ENCODE data around the gene HERC4.

The HERC4 gene

GRCh38 chr10:68095153-68095552 is 20.1 kb upstream of the HERC4 start:
- H3K4me1 ChIP-seq (ENCODE audit: control insufficient read depth, insufficient read depth, low read length, poor library complexity, severe bottlenecking), result no peaks in the 10 kb centered on the region
- H3K9me3 ChIP-seq (ENCODE audit: control insufficient read depth, low read length), result no peaks in the 10 kb centered on the region
- DNase-seq, result no peak
- no peak overlapping the region for H3K27ac ChIP-seq (ENCODE audit: insufficient read depth, low read length, poor library complexity, severe bottlenecking)
- H3K36me3 ChIP-seq (ENCODE audit: control insufficient read depth, insufficient read depth, low read length), result no peaks in the 10 kb centered on the region
- no peaks in the 10 kb centered on the region for H3K27me3 ChIP-seq (replicated peaks; ENCODE audit: control insufficient read depth, insufficient read depth, low read length, poor library complexity, severe bottlenecking)
- H3K4me3 ChIP-seq (ENCODE audit: insufficient read depth, low read depth, low read length, poor library complexity, severe bottlenecking), result no peak overlapping the region

- no peaks in the 10 kb centered on the region for H3K9me3 ChIP-seq (ENCODE audit: control insufficient read depth, low read length)
- no peak for DNase-seq
- H3K27me3 ChIP-seq (replicated peaks; ENCODE audit: control insufficient read depth, insufficient read depth, low read length, poor library complexity, severe bottlenecking), result no peaks in the 10 kb centered on the region
- H3K4me1 ChIP-seq (ENCODE audit: control insufficient read depth, insufficient read depth, low read length, poor library complexity, severe bottlenecking), result no peaks in the 10 kb centered on the region
- no peaks in the 10 kb centered on the region for H3K36me3 ChIP-seq (ENCODE audit: control insufficient read depth, insufficient read depth, low read length)
- no peak overlapping the region for H3K27ac ChIP-seq (ENCODE audit: insufficient read depth, low read length, poor library complexity, severe bottlenecking)
- no peak overlapping the region for H3K4me3 ChIP-seq (ENCODE audit: insufficient read depth, low read depth, low read length, poor library complexity, severe bottlenecking)
Observed at GRCh38 chr10:68092512-68092911, 17.4 kb upstream of the HERC4 start.

GRCh38 chr10:68090586-68090985 is 15.5 kb upstream of the HERC4 start:
- Histone ChIP-seq H3K27ac (ENCODE audit: insufficient read depth, low read length, poor library complexity, severe bottlenecking) (no peak overlapping the region), H3K27me3 (replicated peaks; ENCODE audit: control insufficient read depth, insufficient read depth, low read length, poor library complexity, severe bottlenecking) (no peaks in the 10 kb centered on the region), H3K9me3 (ENCODE audit: control insufficient read depth, low read length) (no peaks in the 10 kb centered on the region), H3K36me3 (ENCODE audit: control insufficient read depth, insufficient read depth, low read length) (no peaks in the 10 kb centered on the region), H3K4me1 (ENCODE audit: control insufficient read depth, insufficient read depth, low read length, poor library complexity, severe bottlenecking) (no peaks in the 10 kb centered on the region), H3K4me3 (ENCODE audit: insufficient read depth, low read depth, low read length, poor library complexity, severe bottlenecking) (no peak overlapping the region)
- no peak for DNase-seq

DNA sequence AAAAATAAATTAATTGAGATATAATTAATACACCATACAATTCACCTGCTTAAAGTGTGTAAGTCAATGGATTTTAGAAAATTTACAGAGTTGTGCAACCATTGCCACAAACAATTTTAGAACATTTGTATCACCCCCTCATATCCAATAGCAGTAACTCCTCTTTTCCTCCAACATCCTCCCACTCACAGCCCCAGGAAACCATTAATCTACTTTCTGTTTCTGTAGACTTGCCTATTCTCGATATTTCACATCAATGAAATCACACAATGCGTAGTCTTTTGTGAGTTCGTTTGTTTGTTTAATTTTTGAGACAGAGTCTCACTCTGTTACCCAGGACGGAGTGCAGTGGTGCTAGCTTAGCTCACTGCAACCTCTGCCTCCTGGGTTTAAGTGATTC is 13.7 kb upstream of the HERC4 start:
- DNase-seq, result no peak
- Histone ChIP-seq H3K27ac (ENCODE audit: insufficient read depth, low read length, poor library complexity, severe bottlenecking) (no peak overlapping the region), H3K27me3 (replicated peaks; ENCODE audit: control insufficient read depth, insufficient read depth, low read length, poor library complexity, severe bottlenecking) (no peaks in the 10 kb centered on the region)

GRCh38 chr10:68087685-68088401 is 12.8 kb upstream of the HERC4 start:
- no peaks in the 10 kb centered on the region for H3K27me3 ChIP-seq (replicated peaks; ENCODE audit: control insufficient read depth, insufficient read depth, low read length, poor library complexity, severe bottlenecking)
- no peak overlapping the region for H3K4me3 ChIP-seq (ENCODE audit: insufficient read depth, low read depth, low read length, poor library complexity, severe bottlenecking)
- DNase-seq, result no peak
- no peaks in the 10 kb centered on the region for H3K36me3 ChIP-seq (ENCODE audit: control insufficient read depth, insufficient read depth, low read length)
- no peaks in the 10 kb centered on the region for H3K4me1 ChIP-seq (ENCODE audit: control insufficient read depth, insufficient read depth, low read length, poor library complexity, severe bottlenecking)
- H3K27ac ChIP-seq (ENCODE audit: insufficient read depth, low read length, poor library complexity, severe bottlenecking), result no peak overlapping the region
- no peaks in the 10 kb centered on the region for H3K9me3 ChIP-seq (ENCODE audit: control insufficient read depth, low read length)

More for the DNA sequence above, 13.7 kb upstream of the HERC4 start:
- Histone ChIP-seq H3K9me3 (ENCODE audit: control insufficient read depth, low read length) (no peaks in the 10 kb centered on the region), H3K4me3 (ENCODE audit: insufficient read depth, low read depth, low read length, poor library complexity, severe bottlenecking) (no peak overlapping the region), H3K4me1 (ENCODE audit: control insufficient read depth, insufficient read depth, low read length, poor library complexity, severe bottlenecking) (no peaks in the 10 kb centered on the region), H3K36me3 (ENCODE audit: control insufficient read depth, insufficient read depth, low read length) (no peaks in the 10 kb centered on the region)

DNA sequence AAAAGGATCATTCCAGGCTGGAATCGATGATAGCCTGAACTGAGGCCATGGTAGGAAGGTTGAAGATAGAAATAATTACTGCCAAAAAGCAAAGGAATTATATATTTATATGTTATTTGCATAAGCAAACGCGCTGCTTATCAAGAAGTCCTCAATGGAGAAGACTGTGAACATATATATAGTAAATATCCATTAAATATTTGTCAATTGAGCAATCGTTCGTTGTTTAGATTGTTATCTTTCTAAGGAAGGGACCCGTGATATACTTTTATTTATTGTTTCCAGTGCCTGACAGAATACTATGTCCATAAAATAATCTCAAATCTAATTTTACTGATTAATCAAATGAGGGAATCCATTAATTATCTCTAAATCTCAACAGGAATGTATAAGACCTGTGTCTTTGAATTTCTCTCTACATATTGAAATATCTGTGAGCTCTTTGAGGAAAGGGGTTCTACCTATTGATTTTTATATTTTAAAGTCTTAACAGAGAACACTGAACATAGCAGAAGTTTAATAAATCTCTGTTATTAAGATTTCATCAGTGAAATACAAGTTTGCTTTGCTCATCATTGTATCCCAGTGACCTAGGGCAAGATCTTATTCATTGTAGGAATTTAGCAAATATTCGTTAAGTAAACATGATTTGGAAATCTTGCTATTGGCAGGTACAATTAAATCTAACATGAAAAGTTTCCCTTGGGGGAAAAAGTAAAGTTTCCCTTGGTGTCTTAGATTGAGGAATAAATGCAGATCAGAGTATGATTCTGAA is 12.0 kb upstream of the HERC4 start:
- no peak for DNase-seq
- Histone ChIP-seq H3K27me3 (replicated peaks; ENCODE audit: control insufficient read depth, insufficient read depth, low read length, poor library complexity, severe bottlenecking) (no peaks in the 10 kb centered on the region), H3K27ac (ENCODE audit: insufficient read depth, low read length, poor library complexity, severe bottlenecking) (no peak overlapping the region), H3K36me3 (ENCODE audit: control insufficient read depth, insufficient read depth, low read length) (no peaks in the 10 kb centered on the region), H3K9me3 (ENCODE audit: control insufficient read depth, low read length) (no peaks in the 10 kb centered on the region), H3K4me3 (ENCODE audit: insufficient read depth, low read depth, low read length, poor library complexity, severe bottlenecking) (no peak overlapping the region), H3K4me1 (ENCODE audit: control insufficient read depth, insufficient read depth, low read length, poor library complexity, severe bottlenecking) (no peaks in the 10 kb centered on the region)

DNA sequence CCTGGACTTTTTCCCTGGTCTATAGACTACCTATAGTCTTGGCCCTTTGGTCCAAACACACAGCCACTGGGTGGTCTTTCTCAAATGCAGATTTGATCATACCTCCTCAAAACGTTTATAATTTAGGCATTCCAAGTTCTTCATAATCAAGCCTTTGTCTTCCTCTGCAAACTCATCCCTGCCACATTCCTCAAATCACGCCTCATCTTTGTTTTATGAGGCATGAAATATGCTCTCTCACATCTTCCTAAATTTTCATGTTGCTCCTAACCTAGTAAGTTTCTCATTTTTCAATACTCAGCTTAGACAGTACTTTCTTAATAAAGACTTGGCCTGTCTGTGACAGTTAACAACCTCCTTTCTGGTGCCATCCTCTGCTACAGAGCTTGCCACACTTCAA is 10.9 kb upstream of the HERC4 start:
- Histone ChIP-seq H3K27me3 (replicated peaks; ENCODE audit: control insufficient read depth, insufficient read depth, low read length, poor library complexity, severe bottlenecking) (no peaks in the 10 kb centered on the region), H3K4me1 (ENCODE audit: control insufficient read depth, insufficient read depth, low read length, poor library complexity, severe bottlenecking) (no peaks in the 10 kb centered on the region), H3K9me3 (ENCODE audit: control insufficient read depth, low read length) (no peaks in the 10 kb centered on the region), H3K36me3 (ENCODE audit: control insufficient read depth, insufficient read depth, low read length) (no peaks in the 10 kb centered on the region), H3K4me3 (ENCODE audit: insufficient read depth, low read depth, low read length, poor library complexity, severe bottlenecking) (no peak overlapping the region), H3K27ac (ENCODE audit: insufficient read depth, low read length, poor library complexity, severe bottlenecking) (no peak overlapping the region)
- DNase-seq, result no peak

GRCh38 chr10:68084469-68084868 is 9.4 kb upstream of the HERC4 start:
- Histone ChIP-seq H3K4me1 (ENCODE audit: control insufficient read depth, insufficient read depth, low read length, poor library complexity, severe bottlenecking) (no peaks in the 10 kb centered on the region), H3K4me3 (ENCODE audit: insufficient read depth, low read depth, low read length, poor library complexity, severe bottlenecking) (no peak overlapping the region), H3K36me3 (ENCODE audit: control insufficient read depth, insufficient read depth, low read length) (no peaks in the 10 kb centered on the region), H3K27me3 (replicated peaks; ENCODE audit: control insufficient read depth, insufficient read depth, low read length, poor library complexity, severe bottlenecking) (no peaks in the 10 kb centered on the region), H3K27ac (ENCODE audit: insufficient read depth, low read length, poor library complexity, severe bottlenecking) (no peak overlapping the region), H3K9me3 (ENCODE audit: control insufficient read depth, low read length) (no peaks in the 10 kb centered on the region)
- no peak for DNase-seq

DNA sequence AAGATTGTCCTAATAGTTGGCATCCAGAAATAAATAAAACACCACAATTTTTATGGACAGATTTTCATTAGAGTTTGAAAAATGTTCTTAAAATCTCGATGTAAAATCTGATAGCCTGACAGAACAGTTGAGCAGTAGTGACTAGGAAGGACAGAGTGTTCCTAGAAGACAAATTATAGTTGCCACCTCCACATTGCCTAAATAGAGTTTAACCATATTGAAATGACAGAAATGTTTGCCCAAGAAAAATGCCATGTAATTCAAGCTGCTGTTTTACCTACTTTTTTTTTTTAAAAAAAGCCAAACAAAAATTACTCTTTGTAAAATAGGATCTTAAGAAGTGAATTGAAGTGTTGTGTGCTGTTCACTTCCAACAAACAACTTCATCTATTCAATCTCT is 8.9 kb upstream of the HERC4 start:
- no peaks in the 10 kb centered on the region for H3K4me1 ChIP-seq (ENCODE audit: control insufficient read depth, insufficient read depth, low read length, poor library complexity, severe bottlenecking)
- no peak overlapping the region for H3K4me3 ChIP-seq (ENCODE audit: insufficient read depth, low read depth, low read length, poor library complexity, severe bottlenecking)
- no peak for DNase-seq
- H3K27me3 ChIP-seq (replicated peaks; ENCODE audit: control insufficient read depth, insufficient read depth, low read length, poor library complexity, severe bottlenecking), result no peaks in the 10 kb centered on the region
- H3K9me3 ChIP-seq (ENCODE audit: control insufficient read depth, low read length), result no peaks in the 10 kb centered on the region
- no peaks in the 10 kb centered on the region for H3K36me3 ChIP-seq (ENCODE audit: control insufficient read depth, insufficient read depth, low read length)
- H3K27ac ChIP-seq (ENCODE audit: insufficient read depth, low read length, poor library complexity, severe bottlenecking), result no peak overlapping the region

DNA sequence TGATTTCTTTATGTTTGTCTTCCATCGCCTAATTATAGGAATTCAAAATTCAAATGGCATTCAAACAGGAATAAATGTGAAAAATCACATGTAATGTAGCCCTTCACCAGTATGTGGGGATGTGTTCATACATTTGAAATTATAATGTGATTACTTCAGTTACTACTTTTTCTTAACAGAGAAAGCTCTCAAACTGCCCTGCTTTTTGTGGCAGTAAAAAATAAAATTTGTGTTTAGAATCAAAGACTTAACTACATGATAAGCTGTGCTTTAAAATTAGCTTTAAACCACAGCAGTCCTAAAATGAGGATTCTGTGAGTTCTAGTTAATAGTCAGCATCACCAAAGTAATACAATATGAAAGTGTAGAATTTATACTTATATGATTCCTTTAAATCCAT is 7.8 kb upstream of the HERC4 start:
- no peak for DNase-seq
- H3K27ac ChIP-seq (ENCODE audit: insufficient read depth, low read length, poor library complexity, severe bottlenecking), result no peak overlapping the region
- H3K36me3 ChIP-seq (ENCODE audit: control insufficient read depth, insufficient read depth, low read length), result no peaks in the 10 kb centered on the region
- H3K4me3 ChIP-seq (ENCODE audit: insufficient read depth, low read depth, low read length, poor library complexity, severe bottlenecking), result no peak overlapping the region
- no peaks in the 10 kb centered on the region for H3K27me3 ChIP-seq (replicated peaks; ENCODE audit: control insufficient read depth, insufficient read depth, low read length, poor library complexity, severe bottlenecking)
- H3K9me3 ChIP-seq (ENCODE audit: control insufficient read depth, low read length), result no peaks in the 10 kb centered on the region
- H3K4me1 ChIP-seq (ENCODE audit: control insufficient read depth, insufficient read depth, low read length, poor library complexity, severe bottlenecking), result no peaks in the 10 kb centered on the region
